H1 (cell line): ENCODE data around the gene FRMD5. TPM values are rescaled to one million over a fixed set of nuclear protein-coding genes. Genes with fewer than 3 reads are reported as not detected.
A peak's percentile ranks its signal among the peaks of the same experiment; 100 is the strongest.

ENCODE experiments used
- CREB1 ChIP-seq: IDR thresholded peaks from 2 replicates; pipeline ENCODE4 v1.6.1; 2012; ENCODE audit warnings: inconsistent platforms
- CTBP2 ChIP-seq: IDR thresholded peaks from 2 replicates; pipeline ENCODE4 v1.7.0; 2011; ENCODE audit warnings: borderline replicate concordance, mild to moderate bottlenecking, moderate library complexity, mixed read lengths, low read length; ENCODE audit not compliant: insufficient read depth, insufficient read length
- JUN ChIP-seq: IDR thresholded peaks from 2 replicates; pipeline ENCODE4 v1.6.1; 2011; ENCODE audit warnings: low read depth, mild to moderate bottlenecking, improper control_type of control experiment, low read length
- JUND ChIP-seq: IDR thresholded peaks from 2 replicates; pipeline ENCODE4 v1.6.1; 2011; ENCODE audit warnings: mild to moderate bottlenecking, improper control_type of control experiment, low read length
- POLR2A ChIP-seq, 2 experiments: IDR thresholded peaks; 1 replicate in 1 of 2; 2 replicates in 1 of 2; pipeline ENCODE4 v1.6.1; 2011; ENCODE audit warnings: low read depth in 2 of 2, low read length in 2 of 2, mild to moderate bottlenecking in 2 of 2; ENCODE audit errors: control extremely low read depth in 1 of 2
- SAP30 ChIP-seq: fragments of 300-600 bp; sonication (generic); IDR thresholded peaks from 2 replicates; pipeline ENCODE4 v1.7.1; 2012; ENCODE audit warnings: low read length, moderate library complexity, mild to moderate bottlenecking, inconsistent platforms; ENCODE audit not compliant: insufficient read depth, insufficient replicate concordance
- TAF7 ChIP-seq: optimal IDR thresholded peaks from 2 replicates; pipeline ENCODE3; 2011; ENCODE audit warnings: low read depth, mild to moderate bottlenecking, inconsistent platforms, low read length, moderate library complexity, borderline replicate concordance
- TBP ChIP-seq: IDR thresholded peaks from 2 replicates; pipeline ENCODE4 v1.6.1; 2011; ENCODE audit warnings: low read depth, low read length, improper control_type of control experiment
- TCF12 ChIP-seq: IDR thresholded peaks from 2 replicates; pipeline ENCODE4 v1.6.1; 2011; ENCODE audit warnings: low read depth, mild to moderate bottlenecking, low read length
- YY1 ChIP-seq: IDR thresholded peaks from 2 replicates; pipeline ENCODE4 v1.6.1; 2011; ENCODE audit warnings: low read depth, mild to moderate bottlenecking, low read length
- polyA plus RNA-seq, 7 experiments: library from polyadenylated mRNA; depleted of rRNA in 3 of 7; stranded (reverse) in 5 of 7; unstranded in 2 of 7; fragments of >200 nt in 5 of 7; fragments of 200-250 nt in 2 of 7; gene quantifications; 1 replicate in 5 of 7; 2 replicates in 1 of 7; 4 replicates in 1 of 7; pipeline versions ENCODE4 v1.2.1 to v1.2.3, GENCODE V29; 2011 to 2013; ENCODE audit warnings: missing spikeins in 2 of 7, mixed read lengths in 2 of 7
- total RNA-seq: library from RNA; stranded (reverse); fragmentation: NEBNext Ultra II Directional; extraction: Animal tissue kit (Norgen Biotek cat#: 25700); gene quantifications from 2 replicates; pipeline ENCODE4 v1.2.1, GENCODE V29; 2021
- TF ChIP-seq, protein P1 (sequence below), 3 experiments: IDR thresholded peaks; 1 replicate in 2 of 3; 2 replicates in 1 of 3; pipeline versions ENCODE4 v1.5.1 to v1.6.1; 2011; ENCODE audit warnings: low read length in 3 of 3, mild to moderate bottlenecking in 3 of 3, inconsistent platforms in 2 of 3, low read depth in 1 of 3, moderate library complexity in 1 of 3; ENCODE audit not compliant: insufficient read depth in 1 of 3; ENCODE audit errors: control extremely low read depth in 1 of 3

The FRMD5 gene
- total and polyA plus RNA-seq, 2 of the 8 experiments (the other 6 are each of a cell fraction or from before 2014, with no cell fraction given) = 10.1 to 12.6 TPM

DNA sequence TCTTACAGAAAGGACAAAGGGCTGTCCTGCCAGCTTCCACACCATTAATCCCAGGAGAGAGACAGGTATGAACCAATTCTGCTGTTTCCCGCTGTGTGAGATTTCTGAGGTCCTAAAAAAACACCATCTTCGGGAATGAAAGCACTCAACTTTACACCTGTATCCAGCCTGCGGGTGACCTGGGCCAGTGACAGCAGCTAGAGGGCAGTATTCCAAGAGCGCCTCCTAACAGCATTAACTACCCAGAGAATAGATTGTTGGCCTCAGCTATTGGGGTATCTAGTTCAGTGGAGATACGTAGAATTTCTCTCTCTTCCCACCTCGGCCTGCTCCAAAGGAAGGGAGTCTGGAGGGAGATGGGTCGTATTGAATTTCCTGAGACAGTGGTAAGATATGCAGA is 313.1 kb downstream of the FRMD5 start (continued):
- TF ChIP-seq CTBP2 (no peak), JUN (no peak), CREB1 (no peak), TAF7 (no peak), POLR2A (IDR thresholded peaks at IDR 0.05; ENCODE audit: control extremely low read depth in 1 of 2, low read depth in 2 of 2, low read length in 2 of 2) (0 out of 3 replicates have a peak, but pooled peaks of 1 of the 2 experiments have one; percentile 17), JUND (no peak), TCF12 (no peak), YY1 (no peak), TBP (no peak), SAP30 (no peak)
- TF ChIP-seq, protein P1, sequence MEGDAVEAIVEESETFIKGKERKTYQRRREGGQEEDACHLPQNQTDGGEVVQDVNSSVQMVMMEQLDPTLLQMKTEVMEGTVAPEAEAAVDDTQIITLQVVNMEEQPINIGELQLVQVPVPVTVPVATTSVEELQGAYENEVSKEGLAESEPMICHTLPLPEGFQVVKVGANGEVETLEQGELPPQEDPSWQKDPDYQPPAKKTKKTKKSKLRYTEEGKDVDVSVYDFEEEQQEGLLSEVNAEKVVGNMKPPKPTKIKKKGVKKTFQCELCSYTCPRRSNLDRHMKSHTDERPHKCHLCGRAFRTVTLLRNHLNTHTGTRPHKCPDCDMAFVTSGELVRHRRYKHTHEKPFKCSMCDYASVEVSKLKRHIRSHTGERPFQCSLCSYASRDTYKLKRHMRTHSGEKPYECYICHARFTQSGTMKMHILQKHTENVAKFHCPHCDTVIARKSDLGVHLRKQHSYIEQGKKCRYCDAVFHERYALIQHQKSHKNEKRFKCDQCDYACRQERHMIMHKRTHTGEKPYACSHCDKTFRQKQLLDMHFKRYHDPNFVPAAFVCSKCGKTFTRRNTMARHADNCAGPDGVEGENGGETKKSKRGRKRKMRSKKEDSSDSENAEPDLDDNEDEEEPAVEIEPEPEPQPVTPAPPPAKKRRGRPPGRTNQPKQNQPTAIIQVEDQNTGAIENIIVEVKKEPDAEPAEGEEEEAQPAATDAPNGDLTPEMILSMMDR (IDR thresholded peaks at IDR 0.05; ENCODE audit: control extremely low read depth in 1 of 3, insufficient read depth in 1 of 3, low read depth in 1 of 3, low read length in 3 of 3) = peak; percentile 79 to 90 (median 88)
